Measurements from ENCODE around the gene ARFGEF2. TPM values are rescaled to one million over a fixed set of nuclear protein-coding genes. Genes with fewer than 3 reads are reported as not detected.

ARFGEF2 gene
- total RNA-seq, 1 donor from 2014 or later = 22.9 TPM

DNA sequence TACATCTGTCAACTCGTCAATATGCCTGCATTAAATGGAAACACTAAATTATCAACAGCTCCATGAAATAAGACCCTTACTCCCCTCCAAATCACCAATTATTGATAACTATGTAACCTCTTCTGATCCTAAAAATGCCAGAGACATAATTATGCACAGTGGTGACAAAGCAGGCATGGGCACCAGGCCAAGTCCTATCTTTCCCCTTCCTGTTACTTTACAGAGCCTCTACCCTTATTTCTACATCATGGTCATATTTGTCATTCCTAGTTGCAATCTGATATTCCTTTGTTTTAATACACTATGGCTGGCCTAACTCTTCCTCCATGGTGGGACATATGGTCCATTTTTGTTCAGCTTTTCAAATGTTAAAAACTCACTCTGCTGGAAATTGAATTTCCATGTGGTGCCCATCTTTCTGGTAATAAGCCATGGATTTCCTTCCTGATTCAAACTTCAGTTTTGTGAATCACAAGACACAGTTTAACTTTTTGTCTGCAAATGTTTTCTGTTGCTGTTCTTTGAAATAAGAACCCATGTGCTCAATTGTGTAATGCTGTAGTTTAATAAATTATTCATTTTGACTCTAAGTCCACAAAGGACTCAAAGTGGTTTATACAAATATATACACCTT lies 41.8 kb upstream of the ARFGEF2 start:
- no peak for DNase-seq (ENCODE audit: low spot score, unreplicated experiment)
- Mint-ChIP-seq H3K4me1 (ENCODE audit: low read depth) (peaks cover 3% of the 10 kb centered on the region), H3K4me3 (ENCODE audit: low read depth) (no peak overlapping the region), H3K36me3 (ENCODE audit: insufficient read depth) (no peaks in the 10 kb centered on the region), H3K27ac (no peak overlapping the region), H3K27me3 (peaks cover 17% of the 10 kb centered on the region), H3K9me3 (ENCODE audit: low read depth) (no peaks in the 10 kb centered on the region)
- TF ChIP-seq, protein P1, sequence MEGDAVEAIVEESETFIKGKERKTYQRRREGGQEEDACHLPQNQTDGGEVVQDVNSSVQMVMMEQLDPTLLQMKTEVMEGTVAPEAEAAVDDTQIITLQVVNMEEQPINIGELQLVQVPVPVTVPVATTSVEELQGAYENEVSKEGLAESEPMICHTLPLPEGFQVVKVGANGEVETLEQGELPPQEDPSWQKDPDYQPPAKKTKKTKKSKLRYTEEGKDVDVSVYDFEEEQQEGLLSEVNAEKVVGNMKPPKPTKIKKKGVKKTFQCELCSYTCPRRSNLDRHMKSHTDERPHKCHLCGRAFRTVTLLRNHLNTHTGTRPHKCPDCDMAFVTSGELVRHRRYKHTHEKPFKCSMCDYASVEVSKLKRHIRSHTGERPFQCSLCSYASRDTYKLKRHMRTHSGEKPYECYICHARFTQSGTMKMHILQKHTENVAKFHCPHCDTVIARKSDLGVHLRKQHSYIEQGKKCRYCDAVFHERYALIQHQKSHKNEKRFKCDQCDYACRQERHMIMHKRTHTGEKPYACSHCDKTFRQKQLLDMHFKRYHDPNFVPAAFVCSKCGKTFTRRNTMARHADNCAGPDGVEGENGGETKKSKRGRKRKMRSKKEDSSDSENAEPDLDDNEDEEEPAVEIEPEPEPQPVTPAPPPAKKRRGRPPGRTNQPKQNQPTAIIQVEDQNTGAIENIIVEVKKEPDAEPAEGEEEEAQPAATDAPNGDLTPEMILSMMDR (IDR thresholded peaks at IDR 0.05; ENCODE audit: unreplicated experiment) = no peak

DNA sequence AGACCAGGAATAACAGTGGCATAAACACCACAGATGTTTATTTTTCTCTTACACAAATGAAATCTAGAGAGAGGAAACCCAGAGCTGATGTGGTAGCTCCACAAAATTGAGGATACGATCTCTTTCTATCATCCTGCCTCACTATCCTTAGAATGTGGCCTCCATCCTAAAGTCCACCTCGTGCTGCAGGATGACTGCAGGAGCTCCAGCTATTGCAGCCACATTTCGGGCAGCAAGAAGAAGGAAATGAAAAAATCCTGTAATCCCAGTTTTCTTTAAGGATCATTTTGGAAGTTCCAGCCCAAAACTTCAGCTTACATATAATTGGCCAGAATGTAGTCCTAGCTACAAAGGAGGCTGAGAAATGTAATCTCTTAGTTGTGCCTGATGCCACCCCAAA lies 41.2 kb upstream of the ARFGEF2 start:
- TF ChIP-seq, protein P1 (IDR thresholded peaks at IDR 0.05; ENCODE audit: unreplicated experiment) = no peak
- H3K27ac Mint-ChIP-seq = no peak overlapping the region
- DNase-seq (ENCODE audit: low spot score, unreplicated experiment) = no peak
- H3K27me3 Mint-ChIP-seq = peaks cover 11% of the 10 kb centered on the region
- no peaks in the 10 kb centered on the region for H3K36me3 Mint-ChIP-seq (ENCODE audit: insufficient read depth)
- H3K4me3 Mint-ChIP-seq (ENCODE audit: low read depth) = no peak overlapping the region
- no peaks in the 10 kb centered on the region for H3K9me3 Mint-ChIP-seq (ENCODE audit: low read depth)
- peaks cover 3% of the 10 kb centered on the region for H3K4me1 Mint-ChIP-seq (ENCODE audit: low read depth)

DNA sequence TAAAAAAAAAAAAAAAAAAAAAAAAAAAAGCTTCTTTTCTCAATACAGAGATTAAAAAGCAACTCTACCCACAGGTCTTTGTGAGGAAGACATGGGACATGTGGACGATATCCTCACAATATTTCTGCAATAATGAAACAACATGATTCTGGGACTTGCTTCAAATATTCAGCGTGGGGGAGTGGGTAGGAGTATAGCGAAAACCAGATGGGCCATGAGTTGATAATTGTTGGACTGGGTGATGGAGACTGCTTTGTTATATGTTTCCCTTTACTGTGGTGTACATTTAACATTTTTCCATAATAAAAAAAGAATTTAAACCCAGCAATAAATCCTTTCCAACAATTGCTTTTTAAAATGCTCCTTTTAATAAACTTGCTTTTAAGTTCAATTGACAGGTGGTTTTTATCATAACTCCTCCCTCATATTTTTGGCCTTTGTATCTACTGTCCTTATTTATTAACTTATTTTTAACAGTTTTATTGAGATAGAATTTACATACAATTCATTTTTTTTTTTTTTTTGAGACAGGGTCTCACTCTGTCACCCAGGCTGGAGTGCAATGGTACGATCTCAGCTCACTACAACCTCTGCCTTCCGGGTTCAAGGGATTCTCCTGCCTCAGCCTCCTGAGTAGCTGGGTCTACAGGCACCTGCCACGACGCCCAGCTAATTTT lies 40.4 kb upstream of the ARFGEF2 start:
- H3K9me3 Mint-ChIP-seq (ENCODE audit: low read depth) = no peaks in the 10 kb centered on the region
- H3K27ac Mint-ChIP-seq = no peak overlapping the region
- H3K36me3 Mint-ChIP-seq (ENCODE audit: insufficient read depth) = no peaks in the 10 kb centered on the region
- no peak overlapping the region for H3K4me3 Mint-ChIP-seq (ENCODE audit: low read depth)
- no peak for DNase-seq (ENCODE audit: low spot score, unreplicated experiment)
- peaks cover 3% of the 10 kb centered on the region for H3K4me1 Mint-ChIP-seq (ENCODE audit: low read depth)
- peaks cover 9% of the 10 kb centered on the region for H3K27me3 Mint-ChIP-seq
- TF ChIP-seq, protein P1 (IDR thresholded peaks at IDR 0.05; ENCODE audit: unreplicated experiment) = no peak

DNA sequence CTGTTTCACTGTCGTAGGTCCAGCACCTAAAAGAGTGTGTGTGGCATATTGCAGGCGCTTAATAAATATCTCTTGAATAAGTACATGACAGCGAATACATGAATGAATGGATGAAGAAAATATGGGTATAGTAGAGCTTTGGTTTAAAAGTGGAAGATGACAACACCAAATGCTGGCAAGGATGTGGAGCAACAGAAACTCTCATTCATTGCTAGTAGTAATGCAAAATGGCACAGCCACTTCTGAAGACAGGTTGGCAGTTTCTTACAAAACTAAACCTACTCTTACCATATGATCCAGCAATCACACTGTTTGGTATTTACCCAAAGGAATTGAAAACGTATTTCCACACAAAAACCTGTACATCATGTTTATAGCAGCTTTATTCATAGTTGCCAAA lies 36.3 kb upstream of the ARFGEF2 start:
- Mint-ChIP-seq H3K4me1 (ENCODE audit: low read depth) (no peaks in the 10 kb centered on the region), H3K36me3 (ENCODE audit: insufficient read depth) (no peaks in the 10 kb centered on the region), H3K9me3 (ENCODE audit: low read depth) (no peaks in the 10 kb centered on the region), H3K27ac (no peak overlapping the region), H3K27me3 (peaks cover 14% of the 10 kb centered on the region), H3K4me3 (ENCODE audit: low read depth) (no peak overlapping the region)
- TF ChIP-seq, protein P1 (IDR thresholded peaks at IDR 0.05; ENCODE audit: unreplicated experiment) = no peak
- DNase-seq (ENCODE audit: low spot score, unreplicated experiment) = no peak

DNA sequence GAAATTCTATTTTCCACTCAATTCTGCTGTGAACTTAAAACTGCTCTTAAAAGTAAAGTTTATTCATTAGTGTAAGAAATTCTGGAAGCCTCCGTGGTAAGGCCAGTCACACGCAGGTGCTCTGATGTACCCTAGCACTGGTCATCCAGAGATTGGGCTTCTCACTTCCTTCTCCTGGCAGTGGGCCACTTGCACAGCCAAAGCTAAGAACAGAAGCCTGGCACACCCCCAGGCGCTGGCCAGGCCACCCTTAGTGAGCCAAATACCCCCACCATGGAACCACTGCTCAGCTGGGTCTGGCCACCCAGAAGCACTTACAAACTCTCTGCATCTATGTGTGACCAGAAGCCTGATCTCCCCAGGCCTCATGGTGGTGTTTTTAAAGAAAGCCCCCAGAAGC lies 35.3 kb upstream of the ARFGEF2 start:
- H3K36me3 Mint-ChIP-seq (ENCODE audit: insufficient read depth) = no peaks in the 10 kb centered on the region
- no peak for DNase-seq (ENCODE audit: low spot score, unreplicated experiment)
- H3K27me3 Mint-ChIP-seq = peaks cover 21% of the 10 kb centered on the region
- TF ChIP-seq, protein P1 (IDR thresholded peaks at IDR 0.05; ENCODE audit: unreplicated experiment) = no peak
- H3K27ac Mint-ChIP-seq = no peak overlapping the region
- no peak overlapping the region for H3K4me3 Mint-ChIP-seq (ENCODE audit: low read depth)
- no peaks in the 10 kb centered on the region for H3K4me1 Mint-ChIP-seq (ENCODE audit: low read depth)
- no peaks in the 10 kb centered on the region for H3K9me3 Mint-ChIP-seq (ENCODE audit: low read depth)
